Pancreas (tissue), 10 donors: ENCODE results near the gene GATD1. TPM values are rescaled to one million over a fixed set of nuclear protein-coding genes. Genes with fewer than 3 reads are reported as not detected.

Experiments
- ATAC-seq, 4 donors: fragments of 200-7000 bp; cut with Tn5 transposase; one replicate each; pipeline versions ENCODE4 v1.8.0 to v1.9.1; 2020; ENCODE audit warnings: mild to moderate bottlenecking in 4 of 4, moderate library complexity in 4 of 4
- DNase-seq, 6 donors: peaks; one replicate each; pipeline ENCODE4 v3.0.0-alpha.2; 2020
- FAIRE-seq: peaks from 2 replicates; lab custom pipeline; 2012; peaks lifted over from hg19 to GRCh38; lab: Jason Lieb, UNC
- H3K27ac ChIP-seq, 4 donors: fragments of 200-600 bp; sonication (generic); 1 replicate in 3 of 4; 2 replicates in 1 of 4; pipeline versions ENCODE4 v1.5.0 to v1.8.0; 2020
- H3K27me3 ChIP-seq, 4 donors: fragments of 200-600 bp; one replicate each; pipeline ENCODE4 v1.8.0; 2021
- H3K36me3 ChIP-seq, 3 donors: fragments of 200-600 bp; sonication (generic) in 1 of 3; one replicate each; pipeline versions ENCODE4 v1.5.0 to v1.8.0; 2020 to 2021
- H3K4me1 ChIP-seq, 3 donors: fragments of 200-600 bp; one replicate each; pipeline ENCODE4 v1.8.0; 2021
- H3K4me3 ChIP-seq, 4 donors: fragments of 200-600 bp; sonication (generic) in 2 of 4; one replicate each; pipeline versions ENCODE4 v1.5.0 to v1.8.0; 2020 to 2021
- H3K9me3 ChIP-seq, 4 donors: fragments of 200-600 bp; one replicate each; pipeline ENCODE4 v1.8.0; 2021
- CTCF ChIP-seq, 4 donors: fragments of 200-600 bp; sonication (generic) in 3 of 4; IDR thresholded peaks; one replicate each; pipeline versions ENCODE4 v1.5.0 to v1.8.0; 2021; ENCODE audit warnings: antibody characterized with exemption in 4 of 4
- WGBS, 2 donors: extraction: QIAGEN DNeasy Blood & Tissue Kit; methylation state at CpG; one replicate each; pipeline ENCODE4 v1.1.7; 2013; 5-methylcytosine and 5-hydroxymethylcytosine counted together
- intact Hi-C, 3 donors: fragments of 100-400 bp; cut with DNase I; formaldehyde crosslinking; loops; one replicate each; pipeline versions ENCODE4 v1.11.1 to v1.14.2; 2022
- polyA plus RNA-seq, 2 donors: library from polyadenylated mRNA; stranded (reverse); fragments of 200-250 nt; gene quantifications; one replicate each; pipeline ENCODE4 v1.2.3, GENCODE V29; 2013
- total RNA-seq, 6 donors: library from RNA; stranded (reverse); fragmentation: NEBNext Ultra II Directional in 4 of 6; extraction: Animal tissue kit (Norgen Biotek cat#: 25700) in 4 of 6; gene quantifications; one replicate each; pipeline versions ENCODE4 v1.2.1 to v1.2.4, GENCODE V29; 2021 to 2023
- donor health status: healthy with polysubstance abuse.
- donor health status: DM: no; HTN: no; CAD: no; lungs with moderate emphysema.
- donor health status: DM: no; HTN: no; CAD: no.
- donor health status: control.
- donor health status: control.
- donor health status: Bipolar disorder and iron deficiency.
- donor health status: DM: yes; HTN: yes; CAD: no.
- donor health status: DM: no; HTN: no; CAD: no.
- donor health status: DM: no; HTN: no; CAD: no.
- donor health status: DM: yes; HTN: yes; CAD: no.

GATD1 gene
- total and polyA plus RNA-seq, 8 donors: 13.6 to 43.2 (median 21.5) TPM

- Histone ChIP-seq H3K27me3 (no peaks in the 10 kb centered on the region), H3K36me3 (peaks cover 0 to 18% (median 13%) of the 10 kb centered on the region in 3 donors), H3K27ac (no peak overlapping the region), H3K4me3 (no peak overlapping the region), H3K4me1 (peaks cover 4 to 20% (median 11%) of the 10 kb centered on the region in 3 donors), H3K9me3 (no peaks in the 10 kb centered on the region)
- TF ChIP-seq CTCF (IDR thresholded peaks at IDR 0.05): no peak
- intact Hi-C loops: no loop called here
- FAIRE-seq (no peak), DNase-seq (no peak), ATAC-seq (no peak)
- 89 to 91% methylated on average over 6 of the region's 6 CpGs for WGBS, 2 donors
Observed at GRCh38 chr11:813072-813455, 35.8 kb upstream of the GATD1 start.

GRCh38 chr11:812390-812789 is 35.1 kb upstream of the GATD1 start:
- no peaks in the 10 kb centered on the region for H3K9me3 ChIP-seq
- no peak overlapping the region for H3K4me3 ChIP-seq
- FAIRE-seq: no peak
- WGBS, 2 donors: 83 to 92% methylated on average over 3 of the region's 3 CpGs
- peaks cover 4 to 20% (median 11%) of the 10 kb centered on the region in 3 donors for H3K4me1 ChIP-seq
- intact Hi-C loops: no loop called here
- no peaks in the 10 kb centered on the region for H3K27me3 ChIP-seq
- no peak overlapping the region for H3K27ac ChIP-seq
- peak in 1 of 6 donors; percentile 57 for DNase-seq
- no peak for ATAC-seq
- no peak for TF ChIP-seq CTCF (IDR thresholded peaks at IDR 0.05)
- peaks cover 0 to 18% (median 13%) of the 10 kb centered on the region in 3 donors for H3K36me3 ChIP-seq

GRCh38 chr11:811446-812245 is 34.4 kb upstream of the GATD1 start:
- WGBS, 2 donors: 55 to 57% methylated on average over 14 of the region's 14 CpGs
- Histone ChIP-seq H3K4me3 (peak overlapping the region in 1 of 4 donors; percentile 90), H3K4me1 (peaks cover 4 to 20% (median 11%) of the 10 kb centered on the region in 3 donors), H3K36me3 (peaks cover 0 to 18% (median 13%) of the 10 kb centered on the region in 3 donors), H3K9me3 (no peaks in the 10 kb centered on the region), H3K27ac (no peak overlapping the region), H3K27me3 (no peaks in the 10 kb centered on the region)
- DNase-seq (peak in 1 of 6 donors; percentile 48), ATAC-seq (no peak), FAIRE-seq (no peak)
- no peak for TF ChIP-seq CTCF (IDR thresholded peaks at IDR 0.05)
- intact Hi-C loops: no loop called here

- DNase-seq: peak in 1 of 6 donors; percentile 77
- peak overlapping the region; percentile 69 to 97 (median 94) for H3K27ac ChIP-seq
- H3K27me3 ChIP-seq: no peaks in the 10 kb centered on the region
- peaks cover 4 to 20% (median 11%) of the 10 kb centered on the region in 3 donors for H3K4me1 ChIP-seq
- no peaks in the 10 kb centered on the region for H3K9me3 ChIP-seq
- no peak for FAIRE-seq
- intact Hi-C loops: no loop called here
- no peak for TF ChIP-seq CTCF (IDR thresholded peaks at IDR 0.05)
- peaks cover 0 to 18% (median 13%) of the 10 kb centered on the region in 3 donors for H3K36me3 ChIP-seq
- H3K4me3 ChIP-seq: peak overlapping the region; percentile 90 to 100 (median 94)
- 0 to 1% methylated on average over 29 to 55 of the region's 55 CpGs for WGBS, 2 donors
- ATAC-seq: peak in 3 of 4 donors; percentile 0 to 13 (median 1)
Observed at GRCh38 chr11:810040-810567, 32.8 kb upstream of the GATD1 start.
